ENCODE data around the gene DMPK.
"Not testable (repeated sequence)": the region's sequence is repeated elsewhere in the genome, so short reads cannot be mapped to it uniquely, and the experiment has no call there.

The DMPK gene

GRCh38 chr19:45814166-45814780 lies 32.0 kb upstream of the DMPK start:
- no peak for DNase-seq

DNA sequence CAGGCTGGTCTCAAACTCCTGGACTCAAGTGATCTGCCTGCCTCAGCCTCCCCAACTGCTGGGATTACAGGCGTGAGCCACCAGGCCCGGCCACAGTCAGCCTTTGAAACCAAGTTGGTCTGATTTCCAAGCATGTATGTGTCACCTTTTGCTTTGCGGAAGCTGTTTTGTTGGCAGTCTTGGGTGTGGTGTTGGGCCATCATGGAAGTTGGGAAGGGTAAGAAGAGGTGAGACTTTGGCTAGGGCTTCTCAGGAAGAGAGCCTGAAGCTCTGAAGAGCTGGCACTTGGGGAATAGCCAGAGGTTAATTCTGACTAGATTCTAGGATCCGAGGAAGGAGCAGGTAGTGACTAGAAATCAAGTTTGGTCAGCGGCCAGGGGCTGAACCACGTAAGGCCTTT lies 30.0 kb upstream of the DMPK start:
- no peak for DNase-seq

- peak; percentile 67 for DNase-seq
These were observed 27.4 kb upstream of the DMPK start for GRCh38 chr19:45809643-45810159.

DNA sequence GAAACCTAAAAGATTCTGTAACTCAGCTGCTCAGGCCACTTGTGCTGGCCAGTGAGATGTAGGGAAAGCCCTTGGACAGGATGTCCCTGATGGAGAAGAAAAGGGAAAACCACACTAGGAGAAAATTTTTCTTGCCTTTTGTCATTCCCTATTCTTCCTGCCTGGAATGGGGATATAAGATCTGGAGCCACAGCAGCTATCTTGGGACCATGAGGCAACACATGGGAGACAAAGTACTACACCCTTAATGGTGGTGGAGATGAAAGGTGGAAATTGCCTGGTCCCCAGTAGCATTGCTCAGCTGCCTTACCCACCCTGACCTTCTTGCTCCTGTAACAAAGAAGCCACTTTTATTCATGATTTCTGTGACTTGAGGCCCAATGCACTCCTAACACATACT lies 23.4 kb upstream of the DMPK start:
- no peak for DNase-seq

DNA sequence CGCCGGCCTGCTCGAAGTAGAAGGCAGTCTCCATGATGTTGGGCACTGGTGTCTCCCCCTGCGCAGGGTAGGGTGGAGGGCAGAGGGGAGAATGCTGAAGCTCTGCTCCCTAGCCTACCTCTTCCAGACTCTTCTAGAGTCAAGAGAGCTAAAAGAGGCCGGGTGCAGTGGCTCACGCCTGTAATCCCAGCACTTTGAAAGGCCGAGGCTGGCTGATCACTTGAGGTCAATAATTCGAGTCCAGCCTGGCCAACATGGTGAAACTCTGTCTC lies 22.6 kb upstream of the DMPK start:
- no peak for DNase-seq

DNA sequence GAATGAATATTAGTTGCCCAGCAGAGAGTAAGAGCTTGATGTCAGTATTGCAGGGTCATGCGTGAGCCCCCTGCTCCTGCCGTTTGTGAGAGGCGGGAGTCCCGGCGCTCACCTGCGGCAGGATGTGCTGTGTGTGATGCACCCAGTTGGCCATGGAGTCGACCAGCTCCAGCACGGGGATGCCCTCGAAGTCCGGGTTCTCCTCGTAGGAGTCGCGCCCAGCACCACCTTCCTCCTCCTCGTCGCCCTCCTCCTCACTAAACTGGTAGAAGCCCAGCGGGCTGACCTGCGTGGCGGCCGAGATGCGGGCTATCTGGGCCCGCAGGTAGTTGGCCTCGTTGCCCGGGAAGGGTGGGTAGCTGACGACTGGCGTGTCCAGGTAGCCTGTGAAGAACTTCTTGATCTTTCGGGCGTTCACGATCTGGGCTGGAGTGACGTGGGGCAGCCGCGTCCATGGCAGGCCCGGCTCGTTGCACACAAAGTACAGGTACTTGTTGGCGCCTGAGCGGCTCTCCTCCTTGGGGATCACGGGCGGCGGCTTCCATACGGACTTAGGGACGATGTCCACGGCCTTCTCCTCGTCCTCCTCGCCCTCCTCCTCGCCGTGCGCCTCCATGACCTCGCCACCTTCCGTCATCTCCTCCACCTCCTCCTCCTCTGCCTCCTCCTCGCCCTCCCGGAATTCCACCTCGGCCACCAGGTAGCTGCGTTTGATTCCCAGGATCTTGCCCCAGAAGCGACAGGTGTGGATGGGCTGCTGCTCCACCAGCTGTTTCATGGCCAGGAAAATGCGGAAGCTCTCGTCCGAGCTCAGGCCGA lies 22.1 kb upstream of the DMPK start:
- DNase-seq: no peak

GRCh38 chr19:45801603-45802175 lies 19.4 kb upstream of the DMPK start:
- no peak for DNase-seq

DNA sequence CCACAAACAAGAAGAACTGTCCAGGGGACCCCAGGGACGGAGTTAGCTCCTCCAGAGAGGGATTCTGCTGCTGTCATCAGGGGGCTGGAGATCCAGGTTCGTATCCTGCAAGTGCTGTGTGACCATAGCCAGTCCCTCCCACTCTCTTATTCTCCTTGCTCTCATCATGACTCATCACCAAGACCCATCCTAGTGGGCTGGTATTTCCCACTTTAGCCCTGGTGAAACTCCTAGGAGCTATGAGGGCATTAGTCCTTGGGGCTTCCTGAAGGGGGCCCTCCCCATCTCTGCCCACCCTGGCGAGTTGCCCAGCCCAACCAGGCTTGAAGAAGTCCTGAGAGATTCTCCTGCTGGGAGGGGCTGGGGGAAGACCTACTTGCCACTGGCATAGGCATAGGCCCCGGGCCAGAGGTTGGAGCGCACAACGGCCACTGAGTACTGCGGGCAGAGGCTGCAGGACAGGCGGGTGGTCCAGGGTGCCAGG lies 17.8 kb upstream of the DMPK start:
- DNase-seq: no peak

GRCh38 chr19:45799541-45799940 lies 17.3 kb upstream of the DMPK start:
- not testable (repeated sequence) for DNase-seq

- peak; percentile 55 for DNase-seq
These were observed 16.8 kb upstream of the DMPK start for GRCh38 chr19:45798995-45799517.

GRCh38 chr19:45794627-45795026 lies 12.3 kb upstream of the DMPK start:
- no peak for DNase-seq

GRCh38 chr19:45793876-45794275 lies 11.6 kb upstream of the DMPK start:
- no peak for DNase-seq

- DNase-seq: no peak
These were observed 10.9 kb upstream of the DMPK start for GRCh38 chr19:45793178-45793564.

DNA sequence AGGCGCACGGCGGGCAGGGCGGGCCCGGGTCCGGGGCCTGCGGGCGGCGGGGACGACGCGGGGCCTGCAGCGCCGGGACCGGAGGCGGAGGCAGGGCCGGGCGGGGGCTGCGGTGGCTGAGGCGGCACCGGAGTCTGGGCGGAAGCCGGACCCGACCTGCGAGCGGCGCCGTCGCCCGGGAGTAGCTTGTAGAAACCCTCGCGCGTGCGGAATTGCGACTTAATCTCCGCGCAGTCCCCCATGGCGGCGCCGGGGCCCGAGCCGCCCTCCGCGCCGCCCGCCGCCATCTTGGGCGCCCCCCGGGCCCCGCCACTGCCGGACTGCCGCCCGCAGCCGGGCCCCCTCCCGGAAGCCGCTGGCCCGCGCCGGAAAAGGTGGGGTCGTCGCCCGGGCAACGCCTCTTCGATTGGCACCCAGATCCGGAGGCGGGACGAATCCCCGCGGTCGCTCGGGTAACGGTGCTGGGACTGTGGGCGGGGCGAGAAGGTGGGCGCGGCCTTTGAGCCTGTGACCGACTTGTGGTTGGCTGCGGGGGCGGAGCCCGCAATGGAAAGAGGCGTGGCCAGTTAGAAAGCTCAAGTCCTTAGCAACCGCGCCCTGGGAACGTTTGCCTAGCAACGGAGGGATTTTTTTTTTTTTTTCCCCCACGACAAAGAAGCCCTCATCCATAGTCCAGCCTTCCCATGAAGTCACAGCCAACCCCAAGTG lies 10.3 kb upstream of the DMPK start, which contains the start of gene DMWD:
TSS of gene DMWD (minus strand) at position 376 of the 708 bp plus-strand sequence. CDS start at position 287, 89 bp downstream.
- DNase-seq: peak; percentile 100

GRCh38 chr19:45791744-45792469 lies 9.6 kb upstream of the DMPK start:
- DNase-seq: no peak

GRCh38 chr19:45790942-45791341 lies 8.7 kb upstream of the DMPK start:
- DNase-seq: peak; percentile 75

- no peak for DNase-seq
These were observed 6.9 kb upstream of the DMPK start for GRCh38 chr19:45789035-45789786.

- DNase-seq: no peak
These were observed 4.2 kb upstream of the DMPK start for GRCh38 chr19:45786533-45786894.

GRCh38 chr19:45785781-45786532 lies 3.7 kb upstream of the DMPK start:
- DNase-seq: no peak

- no peak for DNase-seq
These were observed 2.8 kb upstream of the DMPK start for GRCh38 chr19:45785097-45785496.

GRCh38 chr19:45784096-45784495 lies 1.8 kb upstream of the DMPK start:
- no peak for DNase-seq
